HL-60 (cell line): ENCODE data around the gene SLC8A2.

Experiments
- GABPA ChIP-seq: IDR thresholded peaks from 2 replicates; pipeline ENCODE4 v1.6.1; 2012; ENCODE audit warnings: low read depth
- POLR2AphosphoS5 ChIP-seq: IDR thresholded peaks from 2 replicates; pipeline ENCODE4 v1.6.1; 2012; ENCODE audit warnings: low read depth
- SPI1 ChIP-seq: IDR thresholded peaks from 2 replicates; pipeline ENCODE4 v1.6.1; 2012; ENCODE audit warnings: low read depth, mild to moderate bottlenecking, borderline replicate concordance
- TF ChIP-seq, protein P1 (sequence below): IDR thresholded peaks from one replicate; pipeline ENCODE4 v1.5.1; 2011; ENCODE audit warnings: low read length, control low read depth, inconsistent platforms; ENCODE audit not compliant: insufficient read depth
- TF ChIP-seq, protein P2 (sequence below): IDR thresholded peaks from 2 replicates; pipeline ENCODE4 v1.6.1; 2012; ENCODE audit warnings: low read depth; ENCODE audit not compliant: insufficient replicate concordance

DNA sequence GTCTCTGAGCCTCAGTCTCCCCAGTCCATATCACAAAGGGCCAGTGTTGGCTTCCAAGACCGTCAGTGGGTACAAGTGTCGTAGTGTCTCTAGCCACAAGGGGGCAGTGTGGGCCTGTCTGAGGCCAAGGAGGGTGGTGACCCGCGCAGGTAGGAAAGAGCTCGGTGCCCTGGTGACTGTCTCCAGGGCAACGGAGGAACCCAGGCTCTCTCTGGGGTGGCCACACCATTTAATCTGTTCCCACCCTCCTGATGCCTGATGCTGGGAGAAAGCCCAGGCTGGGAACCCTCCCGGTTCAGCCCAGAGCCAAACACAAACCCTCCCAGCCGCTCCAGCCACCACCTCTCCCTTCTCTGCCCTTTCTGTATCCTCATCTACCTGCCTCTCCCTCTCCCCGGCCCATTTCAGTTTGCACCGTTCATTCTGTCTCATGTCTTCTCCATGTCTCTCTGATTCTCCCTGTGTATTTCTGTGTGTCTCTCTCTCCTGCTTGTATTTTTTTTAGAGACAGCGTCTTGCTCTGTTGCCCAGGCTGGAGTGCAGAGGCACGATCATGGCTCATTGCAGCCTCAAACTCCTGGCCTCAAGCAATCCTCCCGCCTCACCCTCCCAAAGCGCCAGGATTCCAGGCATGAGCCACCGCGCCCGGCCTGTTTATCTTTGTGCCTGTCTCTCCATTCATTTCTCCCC lies 34.8 kb downstream of the SLC8A2 start:
- TF ChIP-seq, protein P1, sequence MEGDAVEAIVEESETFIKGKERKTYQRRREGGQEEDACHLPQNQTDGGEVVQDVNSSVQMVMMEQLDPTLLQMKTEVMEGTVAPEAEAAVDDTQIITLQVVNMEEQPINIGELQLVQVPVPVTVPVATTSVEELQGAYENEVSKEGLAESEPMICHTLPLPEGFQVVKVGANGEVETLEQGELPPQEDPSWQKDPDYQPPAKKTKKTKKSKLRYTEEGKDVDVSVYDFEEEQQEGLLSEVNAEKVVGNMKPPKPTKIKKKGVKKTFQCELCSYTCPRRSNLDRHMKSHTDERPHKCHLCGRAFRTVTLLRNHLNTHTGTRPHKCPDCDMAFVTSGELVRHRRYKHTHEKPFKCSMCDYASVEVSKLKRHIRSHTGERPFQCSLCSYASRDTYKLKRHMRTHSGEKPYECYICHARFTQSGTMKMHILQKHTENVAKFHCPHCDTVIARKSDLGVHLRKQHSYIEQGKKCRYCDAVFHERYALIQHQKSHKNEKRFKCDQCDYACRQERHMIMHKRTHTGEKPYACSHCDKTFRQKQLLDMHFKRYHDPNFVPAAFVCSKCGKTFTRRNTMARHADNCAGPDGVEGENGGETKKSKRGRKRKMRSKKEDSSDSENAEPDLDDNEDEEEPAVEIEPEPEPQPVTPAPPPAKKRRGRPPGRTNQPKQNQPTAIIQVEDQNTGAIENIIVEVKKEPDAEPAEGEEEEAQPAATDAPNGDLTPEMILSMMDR = peak; percentile 66
- TF ChIP-seq GABPA (no peak), POLR2AphosphoS5 (no peak), SPI1 (no peak)
- TF ChIP-seq, protein P2, sequence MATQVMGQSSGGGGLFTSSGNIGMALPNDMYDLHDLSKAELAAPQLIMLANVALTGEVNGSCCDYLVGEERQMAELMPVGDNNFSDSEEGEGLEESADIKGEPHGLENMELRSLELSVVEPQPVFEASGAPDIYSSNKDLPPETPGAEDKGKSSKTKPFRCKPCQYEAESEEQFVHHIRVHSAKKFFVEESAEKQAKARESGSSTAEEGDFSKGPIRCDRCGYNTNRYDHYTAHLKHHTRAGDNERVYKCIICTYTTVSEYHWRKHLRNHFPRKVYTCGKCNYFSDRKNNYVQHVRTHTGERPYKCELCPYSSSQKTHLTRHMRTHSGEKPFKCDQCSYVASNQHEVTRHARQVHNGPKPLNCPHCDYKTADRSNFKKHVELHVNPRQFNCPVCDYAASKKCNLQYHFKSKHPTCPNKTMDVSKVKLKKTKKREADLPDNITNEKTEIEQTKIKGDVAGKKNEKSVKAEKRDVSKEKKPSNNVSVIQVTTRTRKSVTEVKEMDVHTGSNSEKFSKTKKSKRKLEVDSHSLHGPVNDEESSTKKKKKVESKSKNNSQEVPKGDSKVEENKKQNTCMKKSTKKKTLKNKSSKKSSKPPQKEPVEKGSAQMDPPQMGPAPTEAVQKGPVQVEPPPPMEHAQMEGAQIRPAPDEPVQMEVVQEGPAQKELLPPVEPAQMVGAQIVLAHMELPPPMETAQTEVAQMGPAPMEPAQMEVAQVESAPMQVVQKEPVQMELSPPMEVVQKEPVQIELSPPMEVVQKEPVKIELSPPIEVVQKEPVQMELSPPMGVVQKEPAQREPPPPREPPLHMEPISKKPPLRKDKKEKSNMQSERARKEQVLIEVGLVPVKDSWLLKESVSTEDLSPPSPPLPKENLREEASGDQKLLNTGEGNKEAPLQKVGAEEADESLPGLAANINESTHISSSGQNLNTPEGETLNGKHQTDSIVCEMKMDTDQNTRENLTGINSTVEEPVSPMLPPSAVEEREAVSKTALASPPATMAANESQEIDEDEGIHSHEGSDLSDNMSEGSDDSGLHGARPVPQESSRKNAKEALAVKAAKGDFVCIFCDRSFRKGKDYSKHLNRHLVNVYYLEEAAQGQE = no peak
